ENCODE results near the gene GSAP. TPM values are rescaled to one million over a fixed set of nuclear protein-coding genes. Genes with fewer than 3 reads are reported as not detected.

The GSAP gene
- total and polyA plus RNA-seq, 4 donors = 3.7 to 24.1 (median 8.0) TPM

DNA sequence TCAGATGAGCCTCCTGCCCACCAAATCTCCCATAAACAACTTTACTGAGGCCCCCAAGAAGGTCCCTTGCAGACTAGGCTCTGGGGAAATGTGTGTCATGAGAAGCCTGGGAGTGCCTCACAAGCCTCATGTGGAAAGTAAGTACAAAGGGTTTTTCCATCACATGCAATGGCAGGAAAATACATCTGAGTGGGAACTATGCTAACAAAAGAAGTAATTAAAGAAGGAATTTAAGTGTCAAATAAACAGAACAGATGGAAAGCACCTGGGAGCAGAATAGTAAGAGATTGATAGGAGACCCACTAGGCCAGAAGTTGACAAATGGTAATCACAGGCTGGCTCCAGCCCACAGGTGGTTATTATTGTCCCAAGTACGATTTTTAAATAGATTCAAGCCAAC is 20.5 kb downstream of the GSAP start:
- intact Hi-C loops (cut with DNase I) = no loop called here
- 56 to 76% methylated on average over 1 of the region's 1 CpG for WGBS, 2 donors
- H3K4me3 ChIP-seq (ENCODE audit: low read length in 2 of 2) = no peak overlapping the region
- no peaks in the 10 kb centered on the region for H3K27me3 ChIP-seq (ENCODE audit: control insufficient read depth in 1 of 2, insufficient read depth in 2 of 2, low read length in 1 of 2)
- H3K36me3 ChIP-seq (ENCODE audit: control insufficient read depth in 1 of 2, insufficient read depth in 2 of 2, low read length in 1 of 2) = peaks cover 0 to 5% of the 10 kb centered on the region in 2 donors
- no peak for ATAC-seq (ENCODE audit: low FRiP score)
- no peaks in the 10 kb centered on the region for H3K9me3 ChIP-seq (ENCODE audit: control insufficient read depth, low read length)
- H3K27ac ChIP-seq (ENCODE audit: low read depth in 1 of 2, low read length in 2 of 2) = no peak overlapping the region
- DNase-seq = no peak
- no peaks in the 10 kb centered on the region for H3K4me1 ChIP-seq (ENCODE audit: control insufficient read depth in 1 of 2, insufficient read depth in 2 of 2, low read length in 2 of 2)

DNA sequence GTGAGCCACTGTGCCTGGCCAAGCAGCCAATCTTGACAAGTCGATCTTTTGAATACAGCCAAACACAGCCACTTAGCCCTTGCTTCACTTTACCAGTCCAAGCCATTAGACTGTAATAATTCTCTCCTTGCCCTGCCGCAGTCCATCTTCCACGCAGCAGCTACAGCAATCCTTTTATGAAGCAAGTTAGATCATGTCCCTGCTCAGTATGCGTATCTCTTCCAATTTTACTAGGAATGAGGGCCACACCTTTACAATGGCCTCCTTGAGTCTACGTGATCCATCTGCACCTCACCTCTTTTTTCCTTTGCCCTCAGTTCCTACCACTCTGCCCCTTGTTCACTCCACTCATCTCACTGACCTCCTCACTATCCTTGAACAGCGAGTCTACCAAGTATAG is 22.2 kb downstream of the GSAP start:
- intact Hi-C loops (cut with DNase I) = no loop called here
- H3K4me1 ChIP-seq (ENCODE audit: control insufficient read depth in 1 of 2, insufficient read depth in 2 of 2, low read length in 2 of 2) = no peaks in the 10 kb centered on the region
- no peaks in the 10 kb centered on the region for H3K9me3 ChIP-seq (ENCODE audit: control insufficient read depth, low read length)
- 86 to 97% methylated on average over 6 of the region's 6 CpGs for WGBS, 2 donors
- H3K4me3 ChIP-seq (ENCODE audit: low read length in 2 of 2) = no peak overlapping the region
- no peak overlapping the region for H3K27ac ChIP-seq (ENCODE audit: low read depth in 1 of 2, low read length in 2 of 2)
- DNase-seq (no peak), ATAC-seq (ENCODE audit: low FRiP score) (no peak)
- peaks cover 0 to 5% of the 10 kb centered on the region in 2 donors for H3K36me3 ChIP-seq (ENCODE audit: control insufficient read depth in 1 of 2, insufficient read depth in 2 of 2, low read length in 1 of 2)
- no peaks in the 10 kb centered on the region for H3K27me3 ChIP-seq (ENCODE audit: control insufficient read depth in 1 of 2, insufficient read depth in 2 of 2, low read length in 1 of 2)

DNA sequence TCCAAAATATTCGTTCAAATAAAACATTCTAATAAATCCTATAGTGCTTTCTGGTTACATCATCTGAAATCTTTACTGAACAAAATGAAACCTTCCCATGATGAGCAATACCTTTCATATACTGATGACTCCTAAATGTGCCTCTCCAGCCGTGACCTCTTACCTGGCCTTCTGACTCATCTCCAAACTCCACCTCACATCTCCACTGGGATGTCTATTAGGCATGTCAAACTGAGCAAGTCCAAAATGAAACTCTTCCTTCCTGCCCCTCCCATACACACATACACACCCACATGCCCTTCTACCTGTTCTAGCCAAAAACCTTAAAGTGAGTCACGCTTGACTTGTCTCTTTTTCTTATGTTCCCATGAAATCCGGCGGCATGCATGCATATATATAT is 22.9 kb downstream of the GSAP start:
- no peak overlapping the region for H3K27ac ChIP-seq (ENCODE audit: low read depth in 1 of 2, low read length in 2 of 2)
- peaks cover 0 to 5% of the 10 kb centered on the region in 2 donors for H3K36me3 ChIP-seq (ENCODE audit: control insufficient read depth in 1 of 2, insufficient read depth in 2 of 2, low read length in 1 of 2)
- no peak overlapping the region for H3K4me3 ChIP-seq (ENCODE audit: low read length in 2 of 2)
- no peaks in the 10 kb centered on the region for H3K27me3 ChIP-seq (ENCODE audit: control insufficient read depth in 1 of 2, insufficient read depth in 2 of 2, low read length in 1 of 2)
- H3K9me3 ChIP-seq (ENCODE audit: control insufficient read depth, low read length) = no peaks in the 10 kb centered on the region
- H3K4me1 ChIP-seq (ENCODE audit: control insufficient read depth in 1 of 2, insufficient read depth in 2 of 2, low read length in 2 of 2) = no peaks in the 10 kb centered on the region
- intact Hi-C loops (cut with DNase I) = no loop called here
- WGBS, 2 donors = 90 to 91% methylated on average over 5 of the region's 5 CpGs
- ATAC-seq (ENCODE audit: low FRiP score) (no peak), DNase-seq (no peak)

DNA sequence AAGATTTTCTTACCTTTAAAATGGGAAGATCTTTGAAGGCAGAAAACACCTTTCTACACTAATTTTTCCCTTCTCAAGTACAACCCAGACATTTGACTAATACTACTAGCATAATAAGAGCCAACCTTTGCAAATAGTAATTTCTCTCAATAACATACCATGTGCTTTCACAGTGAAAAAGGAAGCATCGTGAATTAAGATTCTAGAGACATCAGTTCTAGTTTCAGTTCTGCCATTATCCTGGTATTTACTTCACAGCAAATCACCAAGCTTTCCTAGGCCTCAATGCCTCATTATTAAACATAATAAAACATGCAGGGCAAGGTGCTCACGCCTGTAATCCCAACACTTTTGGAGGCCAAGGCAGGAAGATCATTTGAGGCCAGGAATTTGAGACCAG is 24.9 kb downstream of the GSAP start:
- 83 to 86% methylated on average over 2 of the region's 2 CpGs for WGBS, 2 donors
- Histone ChIP-seq H3K36me3 (ENCODE audit: control insufficient read depth in 1 of 2, insufficient read depth in 2 of 2, low read length in 1 of 2) (peaks cover 3 to 7% of the 10 kb centered on the region in 2 donors), H3K4me3 (ENCODE audit: low read length in 2 of 2) (no peak overlapping the region), H3K27me3 (ENCODE audit: control insufficient read depth in 1 of 2, insufficient read depth in 2 of 2, low read length in 1 of 2) (no peaks in the 10 kb centered on the region), H3K9me3 (ENCODE audit: control insufficient read depth, low read length) (no peaks in the 10 kb centered on the region), H3K27ac (ENCODE audit: low read depth in 1 of 2, low read length in 2 of 2) (no peak overlapping the region), H3K4me1 (ENCODE audit: control insufficient read depth in 1 of 2, insufficient read depth in 2 of 2, low read length in 2 of 2) (no peaks in the 10 kb centered on the region)
- no peak for ATAC-seq (ENCODE audit: low FRiP score)
- intact Hi-C loops (cut with DNase I) = no loop called here
- no peak for DNase-seq

DNA sequence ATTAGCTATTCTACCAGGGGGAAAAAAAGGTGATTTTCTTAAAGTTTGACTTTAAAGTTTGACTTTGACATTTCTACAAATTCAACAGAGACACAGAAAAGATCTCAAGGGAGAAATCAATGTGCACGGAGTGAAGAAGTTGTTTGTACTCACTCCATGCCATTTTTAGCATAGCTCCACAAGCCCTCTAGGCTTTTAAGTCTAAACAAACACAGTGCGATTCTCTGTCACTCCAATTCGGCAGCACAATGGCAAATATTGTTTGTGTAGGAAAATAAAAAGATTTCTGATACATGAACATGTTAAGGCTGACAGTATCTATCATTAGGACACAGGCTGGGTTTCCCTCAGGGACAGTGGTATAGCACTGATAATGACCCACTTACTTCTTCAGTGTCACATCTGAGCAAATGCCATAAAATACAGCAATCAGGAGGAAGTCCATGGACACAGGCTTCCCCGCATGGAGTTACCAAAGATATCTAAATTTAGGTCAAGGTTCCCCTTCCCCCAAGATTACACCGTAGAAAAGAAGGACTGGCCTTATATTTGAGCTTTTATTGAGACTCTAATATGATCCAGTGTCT is 28.0 kb downstream of the GSAP start:
- intact Hi-C loops (cut with DNase I) = no loop called here
- no peaks in the 10 kb centered on the region for H3K9me3 ChIP-seq (ENCODE audit: control insufficient read depth, low read length)
- no peak overlapping the region for H3K27ac ChIP-seq (ENCODE audit: low read depth in 1 of 2, low read length in 2 of 2)
- H3K36me3 ChIP-seq (ENCODE audit: control insufficient read depth in 1 of 2, insufficient read depth in 2 of 2, low read length in 1 of 2) = peaks cover 3% of the 10 kb centered on the region in 2 donors
- DNase-seq = no peak
- H3K27me3 ChIP-seq (ENCODE audit: control insufficient read depth in 1 of 2, insufficient read depth in 2 of 2, low read length in 1 of 2) = no peaks in the 10 kb centered on the region
- no peak overlapping the region for H3K4me3 ChIP-seq (ENCODE audit: low read length in 2 of 2)
- WGBS, 2 donors = 25 to 37% methylated on average over 5 of the region's 5 CpGs
- no peak for ATAC-seq (ENCODE audit: low FRiP score)
- no peaks in the 10 kb centered on the region for H3K4me1 ChIP-seq (ENCODE audit: control insufficient read depth in 1 of 2, insufficient read depth in 2 of 2, low read length in 2 of 2)

DNA sequence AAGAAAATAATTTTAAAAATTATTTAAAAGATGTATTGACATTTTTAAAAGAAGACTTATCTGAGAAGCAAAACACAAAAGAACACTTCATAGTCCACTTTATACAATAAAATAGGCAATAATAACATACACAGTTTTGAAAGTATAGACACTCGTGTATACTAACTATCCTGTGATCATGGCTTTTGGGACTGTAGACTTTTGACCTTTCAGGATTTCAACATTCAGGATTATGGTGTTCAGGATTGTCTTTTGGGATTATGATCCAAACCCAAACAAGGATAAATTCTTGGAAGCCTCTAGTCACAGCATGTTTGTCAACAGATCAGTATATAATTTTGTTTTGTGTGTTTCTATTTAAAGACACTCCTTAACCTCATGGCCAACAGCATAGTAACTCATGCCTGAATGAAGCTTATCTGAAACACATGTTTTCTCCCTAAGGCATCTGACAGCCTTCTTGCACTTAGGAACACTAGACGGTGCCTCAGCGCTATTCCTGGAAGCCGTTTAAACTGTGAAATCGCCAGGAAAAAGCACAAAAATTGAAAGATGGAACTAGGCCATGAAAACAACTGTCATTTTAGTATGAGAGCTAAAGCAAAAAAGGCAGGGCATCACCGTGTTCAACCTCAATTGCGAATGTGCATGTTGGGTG is 29.9 kb downstream of the GSAP start:
- no peaks in the 10 kb centered on the region for H3K4me1 ChIP-seq (ENCODE audit: control insufficient read depth in 1 of 2, insufficient read depth in 2 of 2, low read length in 2 of 2)
- no peaks in the 10 kb centered on the region for H3K27me3 ChIP-seq (ENCODE audit: control insufficient read depth in 1 of 2, insufficient read depth in 2 of 2, low read length in 1 of 2)
- WGBS, 2 donors = 62 to 68% methylated on average over 7 of the region's 7 CpGs
- no peak overlapping the region for H3K4me3 ChIP-seq (ENCODE audit: low read length in 2 of 2)
- ATAC-seq (ENCODE audit: low FRiP score) (no peak), DNase-seq (no peak)
- H3K9me3 ChIP-seq (ENCODE audit: control insufficient read depth, low read length) = no peaks in the 10 kb centered on the region
- intact Hi-C loops (cut with DNase I) = no loop called here
- peaks cover 2 to 3% of the 10 kb centered on the region in 2 donors for H3K36me3 ChIP-seq (ENCODE audit: control insufficient read depth in 1 of 2, insufficient read depth in 2 of 2, low read length in 1 of 2)
- no peak overlapping the region for H3K27ac ChIP-seq (ENCODE audit: low read depth in 1 of 2, low read length in 2 of 2)

DNA sequence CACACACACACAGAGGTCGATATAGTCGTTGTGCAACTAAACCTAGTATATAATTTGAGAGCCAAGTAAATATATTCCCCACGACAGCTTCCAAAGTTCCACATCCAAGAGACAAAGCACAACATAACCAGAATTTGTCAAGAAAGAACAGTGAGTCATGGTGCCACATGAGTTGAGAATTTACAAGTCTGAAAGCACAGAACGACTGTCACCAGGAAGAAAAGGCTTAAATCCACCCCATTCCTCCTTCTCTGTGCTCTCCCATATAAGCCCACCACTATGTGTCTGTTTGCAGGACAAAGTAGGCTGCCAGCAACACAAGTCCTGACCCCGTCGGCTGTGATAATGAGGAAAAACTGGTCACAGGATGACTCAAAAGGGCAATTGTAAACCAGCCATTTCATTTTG is 32.8 kb downstream of the GSAP start:
- intact Hi-C loops (cut with DNase I) = no loop called here
- Histone ChIP-seq H3K4me3 (ENCODE audit: low read length in 2 of 2) (no peak overlapping the region), H3K4me1 (ENCODE audit: control insufficient read depth in 1 of 2, insufficient read depth in 2 of 2, low read length in 2 of 2) (no peaks in the 10 kb centered on the region), H3K36me3 (ENCODE audit: control insufficient read depth in 1 of 2, insufficient read depth in 2 of 2, low read length in 1 of 2) (peaks cover 2 to 3% of the 10 kb centered on the region in 2 donors), H3K27me3 (ENCODE audit: control insufficient read depth in 1 of 2, insufficient read depth in 2 of 2, low read length in 1 of 2) (no peaks in the 10 kb centered on the region), H3K27ac (ENCODE audit: low read depth in 1 of 2, low read length in 2 of 2) (no peak overlapping the region), H3K9me3 (ENCODE audit: control insufficient read depth, low read length) (no peaks in the 10 kb centered on the region)
- no peak for ATAC-seq (ENCODE audit: low FRiP score)
- 67 to 69% methylated on average over 6 of the region's 6 CpGs for WGBS, 2 donors
- no peak for DNase-seq

DNA sequence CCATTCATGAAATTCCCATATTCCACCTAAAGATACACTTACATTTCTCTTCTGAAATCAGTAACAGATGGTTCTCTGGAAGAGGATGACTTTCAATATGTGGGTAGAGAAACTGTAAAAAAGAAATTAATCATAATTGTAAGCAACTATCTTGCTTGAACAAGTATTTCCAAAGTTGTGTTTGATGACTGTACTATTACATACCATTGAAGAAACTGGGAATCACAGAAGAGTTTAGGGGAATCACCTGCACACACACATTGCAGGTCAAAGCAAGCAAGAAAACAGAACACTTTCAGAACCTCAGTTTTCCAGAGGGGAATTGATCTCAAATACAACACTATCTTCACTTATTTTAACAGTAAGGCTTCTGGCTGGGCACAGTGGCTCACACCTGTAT is 33.6 kb downstream of the GSAP start:
- H3K9me3 ChIP-seq (ENCODE audit: control insufficient read depth, low read length) = no peaks in the 10 kb centered on the region
- DNase-seq (no peak), ATAC-seq (ENCODE audit: low FRiP score) (no peak)
- no peaks in the 10 kb centered on the region for H3K4me1 ChIP-seq (ENCODE audit: control insufficient read depth in 1 of 2, insufficient read depth in 2 of 2, low read length in 2 of 2)
- H3K4me3 ChIP-seq (ENCODE audit: low read length in 2 of 2) = no peak overlapping the region
- no peaks in the 10 kb centered on the region for H3K27me3 ChIP-seq (ENCODE audit: control insufficient read depth in 1 of 2, insufficient read depth in 2 of 2, low read length in 1 of 2)
- H3K36me3 ChIP-seq (ENCODE audit: control insufficient read depth in 1 of 2, insufficient read depth in 2 of 2, low read length in 1 of 2) = peaks cover 2 to 3% of the 10 kb centered on the region in 2 donors
- H3K27ac ChIP-seq (ENCODE audit: low read depth in 1 of 2, low read length in 2 of 2) = no peak overlapping the region
- intact Hi-C loops (cut with DNase I) = no loop called here

DNA sequence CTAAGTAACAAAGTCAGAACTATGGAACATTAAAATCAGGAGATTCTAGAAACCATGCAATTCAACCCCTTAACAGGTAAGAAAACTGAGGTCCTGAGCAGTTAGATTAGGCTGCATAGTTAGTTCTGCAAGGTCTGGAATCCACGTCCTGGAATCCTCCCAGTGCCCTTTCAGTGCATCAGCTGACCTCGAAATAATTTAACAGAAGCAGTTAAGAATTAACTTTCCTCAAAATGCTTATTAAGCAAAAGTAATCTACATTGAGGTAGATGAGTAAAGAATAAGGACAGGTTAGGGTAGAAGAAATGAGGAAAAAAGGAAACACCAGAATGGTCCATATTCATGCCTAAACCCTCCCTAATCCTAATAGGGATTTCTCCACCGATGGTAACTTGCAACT is 37.6 kb downstream of the GSAP start:
- DNase-seq = no peak
- no peak overlapping the region for H3K27ac ChIP-seq (ENCODE audit: low read depth in 1 of 2, low read length in 2 of 2)
- H3K27me3 ChIP-seq (ENCODE audit: control insufficient read depth in 1 of 2, insufficient read depth in 2 of 2, low read length in 1 of 2) = no peaks in the 10 kb centered on the region
- H3K4me1 ChIP-seq (ENCODE audit: control insufficient read depth in 1 of 2, insufficient read depth in 2 of 2, low read length in 2 of 2) = no peaks in the 10 kb centered on the region
- intact Hi-C loops (cut with DNase I) = no loop called here
- no peak for ATAC-seq (ENCODE audit: low FRiP score)
- 90 to 94% methylated on average over 3 of the region's 3 CpGs for WGBS, 2 donors
- H3K9me3 ChIP-seq (ENCODE audit: control insufficient read depth, low read length) = no peaks in the 10 kb centered on the region
- no peak overlapping the region for H3K4me3 ChIP-seq (ENCODE audit: low read length in 2 of 2)
- no peaks in the 10 kb centered on the region for H3K36me3 ChIP-seq (ENCODE audit: control insufficient read depth in 1 of 2, insufficient read depth in 2 of 2, low read length in 1 of 2)
